NT2/D1 (cell line): ENCODE data around the gene PIP5KL1.

Experiments
- SUZ12 ChIP-seq: IDR thresholded peaks from 2 replicates; pipeline ENCODE4 v1.6.1; 2011; ENCODE audit not compliant: insufficient read length, insufficient read depth; ENCODE audit errors: extremely low read depth
- YY1 ChIP-seq: IDR thresholded peaks from 2 replicates; pipeline ENCODE4 v1.6.1; 2011; ENCODE audit not compliant: insufficient read length, insufficient read depth
- ZNF274 ChIP-seq: IDR thresholded peaks from 2 replicates; pipeline ENCODE4 v1.6.1; 2011; ENCODE audit warnings: mild to moderate bottlenecking, low read depth, low read length

GRCh38 chr9:127899128-127899943 lies 31.2 kb downstream of the PIP5KL1 start, which contains the start of gene ST6GALNAC6:
- TF ChIP-seq ZNF274 = no peak
- no peak for TF ChIP-seq YY1
- TF ChIP-seq SUZ12 = no peak
